GM18858 (cell line): ENCODE results near the gene GLRX5.

Source experiments
- ATAC-seq: cut with Tn5 transposase; IDR thresholded peaks from one replicate; pipeline ENCODE4 v1.9.1; 2021; ENCODE audit not compliant: unreplicated experiment

Gene GLRX5

GRCh38 chr14:95515596-95516552 is 19.0 kb upstream of the GLRX5 start:
- ATAC-seq = peak; percentile 66

GRCh38 chr14:95516554-95517181 is 18.2 kb upstream of the GLRX5 start, which contains the start of gene SYNE3:
Gene SYNE3 (minus strand): TSS chr14:95516650. CDS start chr14:95475821, 40,829 bp downstream.
- ATAC-seq = no peak

GRCh38 chr14:95518045-95518751 is 16.7 kb upstream of the GLRX5 start:
- ATAC-seq = no peak

GRCh38 chr14:95519699-95520098 is 15.2 kb upstream of the GLRX5 start:
- no peak for ATAC-seq

- no peak for ATAC-seq
Measured at GRCh38 chr14:95520346-95520745, 14.5 kb upstream of the GLRX5 start.

GRCh38 chr14:95521001-95521400 is 13.8 kb upstream of the GLRX5 start:
- ATAC-seq = no peak

GRCh38 chr14:95522116-95522515 is 12.7 kb upstream of the GLRX5 start:
- no peak for ATAC-seq

GRCh38 chr14:95522556-95522955 is 12.3 kb upstream of the GLRX5 start:
- no peak for ATAC-seq

- no peak for ATAC-seq
Measured at GRCh38 chr14:95523051-95523814, 11.6 kb upstream of the GLRX5 start.

GRCh38 chr14:95523815-95524448 is 10.9 kb upstream of the GLRX5 start:
- no peak for ATAC-seq

GRCh38 chr14:95524706-95525512 is 9.9 kb upstream of the GLRX5 start:
- no peak for ATAC-seq

- no peak for ATAC-seq
Measured at GRCh38 chr14:95525999-95526398, 8.9 kb upstream of the GLRX5 start.

GRCh38 chr14:95526483-95527386 is 8.1 kb upstream of the GLRX5 start:
- ATAC-seq = no peak

- no peak for ATAC-seq
Measured at GRCh38 chr14:95527387-95528002, 7.4 kb upstream of the GLRX5 start.

GRCh38 chr14:95529216-95529615 is 5.6 kb upstream of the GLRX5 start:
- no peak for ATAC-seq

- no peak for ATAC-seq
Measured at GRCh38 chr14:95530473-95531276, 4.2 kb upstream of the GLRX5 start.

- no peak for ATAC-seq
Measured at GRCh38 chr14:95531473-95531872, 3.4 kb upstream of the GLRX5 start.
